Tibial nerve (tissue), 4 donors: ENCODE results near the gene C14orf180.

ENCODE experiments used
- CTCF ChIP-seq, 5 experiments: fragments of 200-600 bp in 3 of 5; fragments of 450-650 bp in 2 of 5; sonication (generic) in 3 of 5; IDR thresholded peaks; one replicate each; pipeline ENCODE4 v1.5.1; 2016 to 2019; ENCODE audit warnings: antibody characterized with exemption in 5 of 5, mild to moderate bottlenecking in 3 of 5, moderate library complexity in 2 of 5
- EP300 ChIP-seq, 2 donors: sonication (generic); formaldehyde crosslinking; IDR thresholded peaks; one replicate each; pipeline ENCODE4 v1.6.1; 2017; ENCODE audit warnings: antibody characterized with exemption in 2 of 2, mild to moderate bottlenecking in 1 of 2
- POLR2A ChIP-seq, 2 donors: fragments of 450-650 bp; IDR thresholded peaks; one replicate each; pipeline ENCODE4 v1.6.1; 2017; ENCODE audit warnings: antibody characterized with exemption in 2 of 2, mild to moderate bottlenecking in 2 of 2, moderate library complexity in 2 of 2

GRCh38 chr14:104563191-104563741 is 16.3 kb upstream of the C14orf180 start:
- TF ChIP-seq CTCF (IDR thresholded peaks at IDR 0.05) (no peak), POLR2A (IDR thresholded peaks at IDR 0.05) (no peak), EP300 (IDR thresholded peaks at IDR 0.05) (no peak)
